GM11168 (cell line): ENCODE results near the gene NTHL1.
"Not testable (repeated sequence)": the region's sequence is repeated elsewhere in the genome, so short reads cannot be mapped to it uniquely, and the experiment has no call there.

ENCODE experiments used
- in situ Hi-C: fragments of 300-500 bp; cut with MboI; formaldehyde crosslinking; loops from one replicate; pipeline ENCODE4 v1.12.0; 2022; ENCODE audit warnings: low sequenced_read_pairs; ENCODE audit not compliant: unreplicated experiment

The NTHL1 gene

GRCh38 chr16:2043667-2044451 lies 3.8 kb downstream of the NTHL1 start:
- in situ Hi-C loops = no loop called here

GRCh38 chr16:2042986-2043666 lies 4.5 kb downstream of the NTHL1 start:
- in situ Hi-C loops = no loop called here

GRCh38 chr16:2042171-2042985 lies 5.3 kb downstream of the NTHL1 start:
- in situ Hi-C loops = no loop called here

GRCh38 chr16:2040787-2041522 lies 6.7 kb downstream of the NTHL1 start:
- in situ Hi-C loops = no loop called here

GRCh38 chr16:2040041-2040786 lies 7.4 kb downstream of the NTHL1 start:
- in situ Hi-C loops = no loop called here

- in situ Hi-C loops = no loop called here
Observed at GRCh38 chr16:2039274-2040031, 8.2 kb downstream of the NTHL1 start.

- in situ Hi-C loops = no loop called here
Observed at GRCh38 chr16:2038382-2039231, 9.0 kb downstream of the NTHL1 start.

- in situ Hi-C loops = no loop called here
Observed at GRCh38 chr16:2037647-2038381, 9.8 kb downstream of the NTHL1 start.

- in situ Hi-C loops = no loop called here
Observed at GRCh38 chr16:2037115-2037514, 10.5 kb downstream of the NTHL1 start.

- in situ Hi-C loops = no loop called here
Observed at GRCh38 chr16:2036200-2036966, 11.3 kb downstream of the NTHL1 start.

- in situ Hi-C loops = no loop called here
Observed at GRCh38 chr16:2035431-2036199, 12.0 kb downstream of the NTHL1 start.

GRCh38 chr16:2034696-2035430 lies 12.8 kb downstream of the NTHL1 start:
- in situ Hi-C loops = no loop called here

GRCh38 chr16:2033909-2034695 lies 13.5 kb downstream of the NTHL1 start:
- in situ Hi-C loops = not testable (repeated sequence)
